H54 (cell line): ENCODE results near the gene TRPV3.
"Not testable (repeated sequence)": the region's sequence is repeated elsewhere in the genome, so short reads cannot be mapped to it uniquely, and the experiment has no call there.

ENCODE experiments used
- DNase-seq: peaks from one replicate; pipeline ENCODE4 v3.0.0; 2011; ENCODE audit warnings: low spot score, mixed read lengths; ENCODE audit not compliant: insufficient read length
- FAIRE-seq: peaks from 3 replicates; lab custom pipeline; 2011; peaks lifted over from hg19 to GRCh38; lab: Jason Lieb, UNC
- POLR2A ChIP-seq: IDR thresholded peaks from 2 replicates; pipeline ENCODE4 v1.6.1; 2011; ENCODE audit warnings: low read depth, mild to moderate bottlenecking, low read length

The TRPV3 gene

GRCh38 chr17:3475812-3476610 is 81.6 kb downstream of the TRPV3 start, which contains the start of gene ASPA:
TSS of gene ASPA (plus strand) at chr17:3475997. CDS start at chr17:3476160, 163 bp downstream.
- DNase-seq (no peak), FAIRE-seq (peak; percentile 64)
- no peak for TF ChIP-seq POLR2A

DNA sequence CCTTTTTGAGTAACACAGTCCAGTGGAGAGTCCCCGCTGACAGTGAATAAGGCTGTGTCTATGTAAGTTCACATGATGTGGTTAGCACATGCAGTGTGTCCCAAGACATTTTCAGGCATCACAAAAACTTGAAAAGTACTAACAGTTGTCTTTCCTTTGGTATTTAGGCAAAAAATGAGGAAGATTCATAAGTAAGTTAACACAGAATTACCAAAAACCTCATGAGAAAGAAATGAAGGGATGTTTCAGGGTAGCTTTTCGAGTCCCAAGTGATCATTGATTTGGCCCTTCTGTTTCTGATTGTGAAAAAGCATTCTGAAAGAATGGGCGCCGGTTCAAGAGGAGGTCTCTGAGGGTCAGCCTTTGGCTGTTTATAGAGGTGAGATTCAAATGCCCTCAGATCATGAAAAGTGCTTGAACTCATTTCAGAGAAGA is 82.3 kb downstream of the TRPV3 start:
- no peak for FAIRE-seq
- no peak for TF ChIP-seq POLR2A
- DNase-seq, result no peak

GRCh38 chr17:3474212-3474611 is 83.4 kb downstream of the TRPV3 start:
- TF ChIP-seq POLR2A, result no peak
- no peak for DNase-seq
- no peak for FAIRE-seq

GRCh38 chr17:3472137-3472536 is 85.5 kb downstream of the TRPV3 start:
- FAIRE-seq (no peak), DNase-seq (no peak)
- no peak for TF ChIP-seq POLR2A

DNA sequence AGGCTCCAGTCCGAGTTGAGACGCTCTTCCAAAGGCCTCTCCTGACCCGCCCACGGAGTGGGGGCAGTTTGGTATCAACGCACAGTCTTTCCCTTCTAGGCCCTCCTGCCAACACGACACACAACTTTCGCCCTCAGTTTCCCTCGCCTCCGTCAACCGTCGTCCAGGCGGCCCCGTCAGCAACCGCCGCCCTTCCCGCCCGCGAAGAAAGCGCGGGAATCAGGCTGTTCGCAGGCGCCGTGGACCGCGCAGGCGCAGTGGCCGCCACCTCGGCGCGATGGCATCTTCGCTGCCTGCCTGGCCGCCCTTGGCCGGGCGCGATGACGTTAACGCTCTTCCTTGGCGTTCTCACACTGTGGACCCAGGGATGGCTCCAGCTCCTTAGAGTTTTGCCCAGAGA is 86.0 kb downstream of the TRPV3 start, which contains the start of gene SPATA22:
Gene SPATA22, minus strand, starts transcription at position 221 of the 400 bp plus-strand sequence. CDS start 2,494 bp downstream, outside the sequence.
- no peak for TF ChIP-seq POLR2A
- no peak for FAIRE-seq
- DNase-seq, result no peak

DNA sequence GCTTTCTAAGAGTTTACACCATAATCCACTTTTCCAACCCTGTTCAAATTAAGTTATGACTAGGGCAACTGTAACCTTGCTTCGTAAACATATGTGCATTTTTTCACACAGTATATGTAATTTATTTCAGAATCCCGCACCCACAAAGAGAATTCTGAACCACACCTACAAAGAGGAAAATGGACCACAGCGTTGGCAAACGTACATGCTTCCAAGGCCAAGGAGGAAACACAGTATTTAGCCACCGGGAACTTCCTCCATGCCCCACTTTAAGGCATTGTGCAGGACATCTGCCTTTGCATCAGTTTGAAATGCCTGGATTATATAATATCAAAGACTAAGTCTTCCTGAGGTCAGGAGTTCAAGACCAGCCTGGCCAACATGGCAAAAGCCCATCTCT is 88.1 kb downstream of the TRPV3 start:
- no peak for DNase-seq
- TF ChIP-seq POLR2A, result no peak
- FAIRE-seq, result no peak

GRCh38 chr17:3466355-3466754 is 91.3 kb downstream of the TRPV3 start:
- peak; percentile 15 for FAIRE-seq
- not testable (repeated sequence) for DNase-seq
